NK-92 treated with Interleukin-12 subunit alpha and Interleukin-12 subunit beta, amount 100 ng/mL, for 24 hours (cell line): Measurements from ENCODE around the gene GSG1L.

ENCODE experiments used
- DNase-seq: peaks from one replicate; lab custom pipeline; 2025; lab: John Stamatoyannopoulos, UW

The GSG1L gene

GRCh38 chr16:27820646-27821345 is 242.7 kb downstream of the GSG1L start:
- no peak for DNase-seq

- no peak for DNase-seq
Observed at GRCh38 chr16:27819881-27820610, 243.5 kb downstream of the GSG1L start.

GRCh38 chr16:27819356-27819755 is 244.2 kb downstream of the GSG1L start:
- no peak for DNase-seq

- no peak for DNase-seq
Observed at GRCh38 chr16:27818246-27818645, 245.3 kb downstream of the GSG1L start.

GRCh38 chr16:27817038-27817437 is 246.5 kb downstream of the GSG1L start:
- DNase-seq = no peak

- no peak for DNase-seq
Observed at GRCh38 chr16:27816561-27816960, 247.0 kb downstream of the GSG1L start.

GRCh38 chr16:27813591-27813990 is 249.9 kb downstream of the GSG1L start:
- DNase-seq = no peak

GRCh38 chr16:27811881-27812280 is 251.6 kb downstream of the GSG1L start:
- DNase-seq = no peak

- no peak for DNase-seq
Observed at GRCh38 chr16:27806986-27807385, 256.5 kb downstream of the GSG1L start.

- DNase-seq = no peak
Observed at GRCh38 chr16:27806388-27806787, 257.1 kb downstream of the GSG1L start.

- DNase-seq = no peak
Observed at GRCh38 chr16:27805828-27806351, 257.6 kb downstream of the GSG1L start.

- no peak for DNase-seq
Observed at GRCh38 chr16:27803775-27804549, 259.6 kb downstream of the GSG1L start.

GRCh38 chr16:27802664-27803439 is 260.7 kb downstream of the GSG1L start:
- no peak for DNase-seq

GRCh38 chr16:27801289-27801945 is 262.1 kb downstream of the GSG1L start:
- DNase-seq = no peak

- no peak for DNase-seq
Observed at GRCh38 chr16:27800817-27801216, 262.7 kb downstream of the GSG1L start.

GRCh38 chr16:27799896-27800295 is 263.6 kb downstream of the GSG1L start:
- no peak for DNase-seq

- DNase-seq = no peak
Observed at GRCh38 chr16:27798241-27798640, 265.3 kb downstream of the GSG1L start.

GRCh38 chr16:27795992-27796614 is 267.4 kb downstream of the GSG1L start:
- no peak for DNase-seq

GRCh38 chr16:27793249-27793622 is 270.3 kb downstream of the GSG1L start:
- no peak for DNase-seq

- DNase-seq = no peak
Observed at GRCh38 chr16:27792486-27793248, 270.8 kb downstream of the GSG1L start.
